Small intestine (tissue), 7 donors: ENCODE data around the gene USP35. TPM values are rescaled to one million over a fixed set of nuclear protein-coding genes. Genes with fewer than 3 reads are reported as not detected.
A peak's percentile ranks its signal among the peaks of the same experiment; 100 is the strongest.

Source experiments
- DNase-seq, 2 donors: peaks; one replicate each; pipeline versions ENCODE4 v3.0.0 to v3.0.0-alpha.2; 2013
- FAIRE-seq: peaks from 2 replicates; lab custom pipeline; 2012; peaks lifted over from hg19 to GRCh38; lab: Jason Lieb, UNC
- H3K27ac ChIP-seq, 3 donors: one replicate each; pipeline ENCODE4 v1.5.1; 2013; ENCODE audit warnings: low read length in 2 of 3, mild to moderate bottlenecking in 2 of 3, control low read depth in 1 of 3, inconsistent platforms in 1 of 3, low read depth in 1 of 3, moderate library complexity in 1 of 3
- H3K27me3 ChIP-seq, 3 donors: one replicate each; pipeline ENCODE4 v1.6.1; 2013; ENCODE audit warnings: low read length in 3 of 3, inconsistent platforms in 1 of 3; ENCODE audit not compliant: control insufficient read depth in 3 of 3, insufficient read depth in 3 of 3
- H3K36me3 ChIP-seq, 3 donors: one replicate each; pipeline ENCODE4 v1.6.1; 2013; ENCODE audit warnings: low read length in 3 of 3, inconsistent platforms in 1 of 3, low read depth in 1 of 3, mild to moderate bottlenecking in 1 of 3, moderate library complexity in 1 of 3; ENCODE audit not compliant: control insufficient read depth in 3 of 3, insufficient read depth in 2 of 3
- H3K4me1 ChIP-seq, 3 donors: one replicate each; pipeline ENCODE4 v1.6.1; 2013; ENCODE audit warnings: low read length in 2 of 3, inconsistent platforms in 1 of 3, low read depth in 1 of 3, mild to moderate bottlenecking in 1 of 3, moderate library complexity in 1 of 3; ENCODE audit not compliant: control insufficient read depth in 3 of 3, insufficient read depth in 2 of 3
- H3K4me3 ChIP-seq, 3 donors: one replicate each; pipeline ENCODE4 v1.5.1; 2013; ENCODE audit warnings: low read length in 3 of 3, control low read depth in 1 of 3, inconsistent platforms in 1 of 3, low read depth in 1 of 3, mild to moderate bottlenecking in 1 of 3, moderate library complexity in 1 of 3
- H3K9me3 ChIP-seq, 2 donors: one replicate each; pipeline ENCODE4 v1.6.1; 2013; ENCODE audit warnings: low read depth in 1 of 2, low read length in 1 of 2; ENCODE audit not compliant: control insufficient read depth in 2 of 2, insufficient read depth in 1 of 2
- WGBS, 3 donors: extraction: QIAGEN DNeasy Blood & Tissue Kit; methylation state at CpG; one replicate each; pipeline ENCODE4 v1.1.7; 2013; 5-methylcytosine and 5-hydroxymethylcytosine counted together
- polyA plus RNA-seq, 4 donors: library from polyadenylated mRNA; stranded (reverse) in 3 of 4; unstranded in 1 of 4; fragments of 200-250 nt in 3 of 4; fragments of 120-200 nt in 1 of 4; gene quantifications; one replicate each; pipeline versions ENCODE4 v1.2.1 to v1.2.3, GENCODE V29; 2013
- donor health status: healthy with polysubstance abuse.
- donor health status: control.
- donor health status: control.
- donor health status: Bipolar disorder and iron deficiency.
- donor health status: healthy.

The USP35 gene
- polyA plus RNA-seq, 4 donors: 1.7 to 7.8 (median 3.5) TPM

DNA sequence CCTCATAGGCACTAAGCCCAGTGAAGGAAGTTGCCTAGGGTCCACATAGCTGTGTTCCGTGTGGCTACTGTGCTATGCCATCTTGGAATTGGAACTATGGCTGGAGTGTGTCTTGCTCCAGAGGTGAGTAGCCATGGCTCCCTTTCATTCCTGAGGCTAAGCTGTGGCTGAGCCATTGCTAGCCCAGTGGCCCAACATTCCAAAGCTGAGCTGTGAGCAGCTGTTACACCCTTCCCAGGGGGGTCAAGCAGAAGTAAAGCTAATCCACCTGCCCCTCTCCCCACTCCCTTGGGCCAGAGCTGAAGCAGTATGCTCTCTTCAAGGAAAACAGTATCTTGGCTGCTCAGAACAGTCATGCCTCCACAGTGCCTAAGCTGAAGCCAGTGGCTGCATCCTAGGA, 51.1 kb downstream of the USP35 start:
- no peak for DNase-seq
- H3K36me3 ChIP-seq: peaks cover 0 to 4% (median 0%) of the 10 kb centered on the region in 3 donors
- H3K27me3 ChIP-seq: no peaks in the 10 kb centered on the region
- no peak overlapping the region for H3K4me3 ChIP-seq
- H3K27ac ChIP-seq: no peak overlapping the region
- FAIRE-seq: no peak
- peaks cover 0 to 29% of the 10 kb centered on the region in 2 donors for H3K9me3 ChIP-seq
- no peaks in the 10 kb centered on the region for H3K4me1 ChIP-seq
- 93 to 100% (median 97%) methylated on average over 1 of the region's 1 CpG for WGBS, 3 donors

DNA sequence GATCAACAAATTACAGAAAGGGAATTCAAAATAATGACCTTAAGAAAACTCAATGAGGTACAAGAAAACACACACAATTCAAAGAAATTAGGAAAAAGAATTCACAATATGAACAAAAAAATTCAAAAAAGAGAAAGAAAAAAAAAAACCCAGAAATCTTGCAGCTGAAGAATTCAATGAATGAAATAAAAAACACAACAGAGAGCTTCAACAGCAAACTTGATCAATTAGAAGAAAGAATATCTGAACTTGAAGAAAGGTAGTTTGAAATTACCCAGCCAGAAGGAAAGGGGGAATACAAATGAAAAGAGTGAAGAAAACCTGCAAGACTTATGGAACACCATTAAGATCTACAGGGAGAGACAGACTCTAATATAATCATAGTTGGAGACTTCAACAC, 52.8 kb downstream of the USP35 start:
- H3K4me3 ChIP-seq: no peak overlapping the region
- H3K36me3 ChIP-seq: peaks cover 0 to 5% (median 0%) of the 10 kb centered on the region in 3 donors
- H3K27me3 ChIP-seq: no peaks in the 10 kb centered on the region
- FAIRE-seq (peak; percentile 30), DNase-seq (no peak)
- H3K27ac ChIP-seq: no peak overlapping the region
- peaks cover 0 to 29% of the 10 kb centered on the region in 2 donors for H3K9me3 ChIP-seq
- no peaks in the 10 kb centered on the region for H3K4me1 ChIP-seq

DNA sequence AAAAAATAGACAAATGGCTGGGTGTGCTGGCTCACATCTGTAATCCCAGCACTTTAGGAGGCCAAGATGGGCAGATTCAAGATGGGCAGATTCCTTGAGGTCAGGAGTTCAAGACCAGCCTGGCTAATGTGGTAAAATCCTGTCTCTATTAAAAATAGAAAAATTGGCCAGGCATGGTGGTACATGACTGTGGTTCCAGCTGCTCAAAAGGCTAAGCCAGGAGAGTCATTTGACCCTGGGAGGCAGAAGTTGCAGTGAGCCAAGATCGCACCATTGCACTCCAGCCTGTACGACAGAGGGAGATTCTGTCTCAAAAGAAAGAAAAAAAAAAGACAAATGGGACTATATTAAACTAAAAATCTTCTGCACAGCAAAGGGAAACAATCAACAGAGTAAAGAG, 55.4 kb downstream of the USP35 start:
- Histone ChIP-seq H3K9me3 (peaks cover 0 to 29% of the 10 kb centered on the region in 2 donors), H3K27me3 (no peaks in the 10 kb centered on the region), H3K36me3 (peaks cover 0 to 7% (median 0%) of the 10 kb centered on the region in 3 donors), H3K27ac (no peak overlapping the region), H3K4me3 (no peak overlapping the region), H3K4me1 (no peaks in the 10 kb centered on the region)
- WGBS, 3 donors: 84 to 94% (median 92%) methylated on average over 2 of the region's 2 CpGs
- no peak for DNase-seq
- no peak for FAIRE-seq

DNA sequence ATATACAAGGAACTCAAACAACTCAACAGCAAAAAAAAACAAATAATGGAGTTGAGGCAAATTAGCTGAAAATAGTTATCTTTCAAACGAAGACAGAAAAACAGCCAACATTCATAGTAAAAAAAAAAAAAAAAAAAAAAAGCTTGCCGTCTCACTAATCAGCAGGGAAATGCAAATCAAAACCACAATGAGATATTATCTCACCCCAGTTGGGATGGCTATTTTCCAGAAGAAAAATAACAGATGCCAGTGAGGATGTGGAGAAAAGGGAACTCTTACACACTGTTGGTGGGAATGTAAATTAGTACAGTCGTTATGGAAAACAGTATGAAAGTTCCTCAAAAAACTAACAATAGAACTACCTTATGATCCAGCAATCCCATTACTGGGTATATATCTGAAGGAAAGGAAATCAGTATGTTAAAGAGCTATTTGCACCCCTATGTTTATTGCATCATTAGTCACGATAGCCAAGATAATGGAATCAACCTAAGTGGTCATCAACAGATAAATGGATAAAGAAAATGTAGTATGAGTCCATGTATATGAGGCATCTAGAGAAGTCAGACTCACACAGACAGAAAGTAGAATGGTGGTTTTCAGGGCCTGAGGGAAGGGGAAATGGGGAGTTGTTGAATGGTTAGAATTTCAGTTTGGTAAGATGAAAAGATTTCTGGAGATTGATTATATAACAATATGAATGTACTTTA, 56.0 kb downstream of the USP35 start:
- Histone ChIP-seq H3K4me3 (no peak overlapping the region), H3K27ac (no peak overlapping the region), H3K36me3 (peaks cover 0 to 5% (median 0%) of the 10 kb centered on the region in 3 donors), H3K27me3 (no peaks in the 10 kb centered on the region), H3K9me3 (peaks cover 0 to 26% of the 10 kb centered on the region in 2 donors), H3K4me1 (no peaks in the 10 kb centered on the region)
- DNase-seq (no peak), FAIRE-seq (no peak)
- 43 to 56% (median 53%) methylated on average over 4 of the region's 4 CpGs for WGBS, 3 donors

DNA sequence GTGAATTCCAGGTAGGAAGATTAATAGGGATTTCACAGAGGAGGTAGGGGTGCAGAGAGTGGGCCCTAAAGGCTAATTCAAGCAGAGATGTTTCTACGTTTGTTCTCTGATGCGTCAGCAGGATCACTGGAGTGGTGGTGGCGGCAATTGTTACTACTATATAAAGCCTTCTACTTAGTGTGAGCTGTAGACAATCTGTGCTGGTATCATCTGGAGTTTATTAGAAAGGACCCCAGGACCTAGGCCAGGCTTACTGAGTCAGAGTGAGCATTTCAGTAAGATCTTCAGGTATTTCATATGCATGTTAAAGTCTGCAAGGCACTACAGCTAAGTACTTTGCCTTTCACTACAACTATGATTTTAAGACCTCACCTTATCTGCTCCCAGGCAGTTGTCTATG, 59.5 kb downstream of the USP35 start:
- Histone ChIP-seq H3K4me1 (peaks cover 0 to 5% (median 0%) of the 10 kb centered on the region in 3 donors), H3K27ac (no peak overlapping the region), H3K4me3 (no peak overlapping the region), H3K36me3 (peaks cover 3 to 7% (median 4%) of the 10 kb centered on the region in 3 donors), H3K9me3 (peaks cover 0 to 6% of the 10 kb centered on the region in 2 donors), H3K27me3 (no peaks in the 10 kb centered on the region)
- DNase-seq (no peak), FAIRE-seq (no peak)
- WGBS, 3 donors: 96 to 99% (median 98%) methylated on average over 3 of the region's 3 CpGs

DNA sequence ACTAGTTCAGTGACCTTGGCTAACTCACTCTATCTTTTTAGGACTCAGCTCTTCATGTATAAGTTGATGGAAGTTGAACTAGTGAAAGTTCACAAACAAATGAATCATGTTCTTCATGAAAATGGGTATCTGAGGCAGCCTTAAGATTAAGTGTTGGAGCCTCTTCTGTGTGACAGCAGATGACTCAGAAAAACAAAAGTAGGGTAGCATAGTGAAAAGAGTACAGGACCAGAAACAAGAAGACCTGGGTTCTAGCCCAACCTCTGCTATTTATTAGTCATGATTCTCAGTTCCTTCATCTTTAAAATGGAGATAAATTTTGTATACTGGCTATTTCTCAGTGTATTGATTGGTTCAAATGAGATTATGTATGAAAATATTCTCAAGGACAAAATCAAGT, 60.2 kb downstream of the USP35 start:
- DNase-seq (no peak), FAIRE-seq (no peak)
- peaks cover 0 to 5% (median 0%) of the 10 kb centered on the region in 3 donors for H3K4me1 ChIP-seq
- peaks cover 0 to 3% of the 10 kb centered on the region in 2 donors for H3K9me3 ChIP-seq
- H3K36me3 ChIP-seq: peaks cover 3 to 7% (median 4%) of the 10 kb centered on the region in 3 donors
- H3K4me3 ChIP-seq: no peak overlapping the region
- no peak overlapping the region for H3K27ac ChIP-seq
- no peaks in the 10 kb centered on the region for H3K27me3 ChIP-seq

DNA sequence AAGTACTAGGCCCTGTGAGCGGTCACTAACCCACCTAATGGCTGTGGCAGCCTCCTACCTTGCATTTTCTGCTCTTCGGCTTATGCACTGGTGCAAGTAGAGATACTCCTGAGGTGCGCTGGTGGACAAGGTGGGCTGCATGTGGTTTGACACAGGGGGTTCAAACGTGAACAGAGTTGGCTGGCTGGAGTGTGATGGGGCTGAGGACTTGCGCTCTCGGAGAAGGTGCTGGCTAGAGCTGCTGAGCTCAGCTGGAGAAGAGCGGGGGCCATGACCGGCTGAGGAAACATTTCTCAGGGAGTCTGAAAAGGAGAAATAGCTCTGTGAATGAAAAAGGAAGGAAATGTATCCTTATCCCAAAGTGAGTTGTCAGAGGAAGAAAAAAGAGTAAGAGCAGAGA, 61.4 kb downstream of the USP35 start:
- Histone ChIP-seq H3K36me3 (peaks cover 3 to 7% (median 4%) of the 10 kb centered on the region in 3 donors), H3K4me1 (peaks cover 0 to 5% (median 0%) of the 10 kb centered on the region in 3 donors), H3K27me3 (no peaks in the 10 kb centered on the region), H3K4me3 (no peak overlapping the region), H3K9me3 (no peaks in the 10 kb centered on the region), H3K27ac (no peak overlapping the region)
- 94 to 97% (median 96%) methylated on average over 8 of the region's 8 CpGs for WGBS, 3 donors
- DNase-seq: no peak
- FAIRE-seq: no peak

DNA sequence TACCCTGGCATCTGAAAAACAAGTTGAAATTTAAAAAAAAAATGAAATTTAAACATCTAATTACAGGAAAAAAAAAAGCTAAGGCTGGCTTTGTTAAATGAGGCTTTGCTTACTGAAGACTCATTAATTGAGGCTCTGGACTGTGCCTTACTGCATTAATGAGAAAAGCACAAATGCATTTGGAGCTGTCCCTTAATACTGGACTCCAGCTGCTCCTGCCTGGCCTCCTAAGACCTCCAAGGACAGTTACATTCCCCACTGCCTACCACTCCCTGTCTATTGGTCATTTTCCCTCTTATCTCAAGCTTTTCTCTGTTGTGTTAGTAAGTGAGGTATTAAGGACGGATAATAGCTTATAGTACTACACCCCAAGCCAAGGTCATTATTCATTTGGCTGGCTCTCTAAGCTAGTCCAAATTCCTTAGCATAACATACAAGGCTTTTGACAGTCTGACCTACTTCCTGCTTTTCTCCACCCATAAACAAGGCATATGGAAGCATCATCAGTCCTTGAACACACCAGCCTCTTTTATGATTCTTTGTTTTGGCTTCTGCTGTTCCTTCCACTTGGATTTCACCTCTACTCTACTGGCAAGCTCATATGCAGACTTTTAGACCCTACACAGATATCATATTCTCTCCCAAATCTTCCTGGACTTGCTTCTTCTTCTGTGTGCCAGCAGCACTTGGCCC, 62.5 kb downstream of the USP35 start:
- Histone ChIP-seq H3K27me3 (no peaks in the 10 kb centered on the region), H3K4me3 (no peak overlapping the region), H3K9me3 (no peaks in the 10 kb centered on the region), H3K4me1 (peaks cover 0 to 8% (median 0%) of the 10 kb centered on the region in 3 donors), H3K36me3 (peaks cover 3 to 7% (median 4%) of the 10 kb centered on the region in 3 donors), H3K27ac (no peak overlapping the region)
- WGBS, 3 donors: 20 to 29% (median 22%) methylated on average over 1 of the region's 1 CpG
- FAIRE-seq (no peak), DNase-seq (peak in 1 of 2 donors; percentile 34)
